ENCODE results near the gene TP53I11. TPM values are rescaled to one million over a fixed set of nuclear protein-coding genes. Genes with fewer than 3 reads are reported as not detected.

The TP53I11 gene
- polyA plus RNA-seq, 1 donor (not counting 4 experiments of a cell fraction or from before 2014, with no cell fraction given) = 21.4 TPM

- no peak overlapping the region for H3K27ac ChIP-seq (ENCODE audit: control insufficient read depth, insufficient read depth, low read length)
- no peak for DNase-seq (ENCODE audit: low read depth, low spot score)
- no peak overlapping the region for H2AFZ ChIP-seq (ENCODE audit: control insufficient read depth, low read length)
- H4K20me1 ChIP-seq (ENCODE audit: control insufficient read depth, extremely low read depth, insufficient read depth, low read length) = no peaks in the 10 kb centered on the region
- TF ChIP-seq, protein P1, sequence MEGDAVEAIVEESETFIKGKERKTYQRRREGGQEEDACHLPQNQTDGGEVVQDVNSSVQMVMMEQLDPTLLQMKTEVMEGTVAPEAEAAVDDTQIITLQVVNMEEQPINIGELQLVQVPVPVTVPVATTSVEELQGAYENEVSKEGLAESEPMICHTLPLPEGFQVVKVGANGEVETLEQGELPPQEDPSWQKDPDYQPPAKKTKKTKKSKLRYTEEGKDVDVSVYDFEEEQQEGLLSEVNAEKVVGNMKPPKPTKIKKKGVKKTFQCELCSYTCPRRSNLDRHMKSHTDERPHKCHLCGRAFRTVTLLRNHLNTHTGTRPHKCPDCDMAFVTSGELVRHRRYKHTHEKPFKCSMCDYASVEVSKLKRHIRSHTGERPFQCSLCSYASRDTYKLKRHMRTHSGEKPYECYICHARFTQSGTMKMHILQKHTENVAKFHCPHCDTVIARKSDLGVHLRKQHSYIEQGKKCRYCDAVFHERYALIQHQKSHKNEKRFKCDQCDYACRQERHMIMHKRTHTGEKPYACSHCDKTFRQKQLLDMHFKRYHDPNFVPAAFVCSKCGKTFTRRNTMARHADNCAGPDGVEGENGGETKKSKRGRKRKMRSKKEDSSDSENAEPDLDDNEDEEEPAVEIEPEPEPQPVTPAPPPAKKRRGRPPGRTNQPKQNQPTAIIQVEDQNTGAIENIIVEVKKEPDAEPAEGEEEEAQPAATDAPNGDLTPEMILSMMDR (optimal IDR thresholded peaks at IDR 0.05 in 1 of 3, IDR thresholded peaks at IDR 0.05 in 1 of 3, conservative IDR thresholded peaks at IDR 0.05 in 1 of 3; ENCODE audit: extremely low read depth in 1 of 3, insufficient read depth in 2 of 3, low read length in 3 of 3) = no peak
- no peak for TF ChIP-seq EZH2 (IDR thresholded peaks at IDR 0.05; ENCODE audit: low read length)
- H3K79me2 ChIP-seq (ENCODE audit: control insufficient read depth, insufficient read depth, low read length) = no peaks in the 10 kb centered on the region
- FAIRE-seq = no peak
- H3K9me1 ChIP-seq (ENCODE audit: control insufficient read depth, extremely low read depth, insufficient read depth, low read length) = no peaks in the 10 kb centered on the region
- H3K9ac ChIP-seq (ENCODE audit: control insufficient read depth, extremely low read depth, insufficient read depth, low read length) = no peak overlapping the region
- no peaks in the 10 kb centered on the region for H3K36me3 ChIP-seq (ENCODE audit: control insufficient read depth in 2 of 2, extremely low read depth in 1 of 2, insufficient read depth in 2 of 2, low read length in 2 of 2)
- no peaks in the 10 kb centered on the region for H3K9me3 ChIP-seq (ENCODE audit: control insufficient read depth, low read depth, low read length)
- H3K4me2 ChIP-seq (ENCODE audit: control insufficient read depth, extremely low read depth, insufficient read depth, low read depth, low read length) = no peak overlapping the region
- H3K4me1 ChIP-seq (ENCODE audit: control insufficient read depth, extremely low read depth, insufficient read depth, low read length) = peaks cover 7% of the 10 kb centered on the region
- dilution Hi-C loops (cut with MboI; ENCODE audit: extremely low pct_ligation_motif_present, low sequenced_read_pairs) = no loop called here
- no peak overlapping the region for H3K4me3 ChIP-seq (ENCODE audit: control insufficient read depth in 2 of 3, extremely low read depth in 1 of 3, insufficient read depth in 2 of 3, low read depth in 1 of 3, low read length in 3 of 3)
- H3K27me3 ChIP-seq (ENCODE audit: control insufficient read depth, extremely low read depth, insufficient read depth, low read length) = no peaks in the 10 kb centered on the region
Measured at GRCh38 chr11:44971185-44971584, 20.5 kb upstream of the TP53I11 start.

DNA sequence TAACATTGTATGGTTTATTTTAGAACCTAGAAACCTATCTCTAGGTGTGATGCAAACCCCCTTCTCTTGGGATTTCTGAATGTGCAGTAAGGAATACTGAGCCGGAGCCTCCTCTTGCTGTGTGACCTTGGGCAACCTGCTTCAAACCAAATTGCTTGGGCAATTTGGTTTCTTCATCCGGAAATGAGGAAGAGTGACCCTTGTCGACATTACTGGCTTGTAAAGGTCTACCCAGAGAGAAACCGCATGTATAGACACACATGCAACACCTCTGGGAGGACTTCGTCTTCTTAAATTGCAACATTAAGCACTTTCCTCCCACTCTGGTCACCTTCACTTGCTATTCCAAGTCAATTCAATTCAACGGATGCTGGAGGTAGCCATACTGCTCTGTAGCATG lies 19.6 kb upstream of the TP53I11 start:
- DNase-seq (ENCODE audit: low read depth, low spot score) (no peak), FAIRE-seq (no peak)
- no peak for TF ChIP-seq EZH2 (IDR thresholded peaks at IDR 0.05; ENCODE audit: low read length)
- TF ChIP-seq, protein P1 (optimal IDR thresholded peaks at IDR 0.05 in 1 of 3, IDR thresholded peaks at IDR 0.05 in 1 of 3, conservative IDR thresholded peaks at IDR 0.05 in 1 of 3; ENCODE audit: extremely low read depth in 1 of 3, insufficient read depth in 2 of 3, low read length in 3 of 3) = no peak
- H3K27ac ChIP-seq (ENCODE audit: control insufficient read depth, insufficient read depth, low read length) = no peak overlapping the region
- no peaks in the 10 kb centered on the region for H4K20me1 ChIP-seq (ENCODE audit: control insufficient read depth, extremely low read depth, insufficient read depth, low read length)
- no peaks in the 10 kb centered on the region for H3K9me3 ChIP-seq (ENCODE audit: control insufficient read depth, low read depth, low read length)
- H3K79me2 ChIP-seq (ENCODE audit: control insufficient read depth, insufficient read depth, low read length) = no peaks in the 10 kb centered on the region
- no peak overlapping the region for H2AFZ ChIP-seq (ENCODE audit: control insufficient read depth, low read length)
- no peaks in the 10 kb centered on the region for H3K36me3 ChIP-seq (ENCODE audit: control insufficient read depth in 2 of 2, extremely low read depth in 1 of 2, insufficient read depth in 2 of 2, low read length in 2 of 2)
- peaks cover 7% of the 10 kb centered on the region for H3K4me1 ChIP-seq (ENCODE audit: control insufficient read depth, extremely low read depth, insufficient read depth, low read length)
- H3K9ac ChIP-seq (ENCODE audit: control insufficient read depth, extremely low read depth, insufficient read depth, low read length) = no peak overlapping the region
- dilution Hi-C loops (cut with MboI; ENCODE audit: extremely low pct_ligation_motif_present, low sequenced_read_pairs) = no loop called here
- H3K4me3 ChIP-seq (ENCODE audit: control insufficient read depth in 2 of 3, extremely low read depth in 1 of 3, insufficient read depth in 2 of 3, low read depth in 1 of 3, low read length in 3 of 3) = no peak overlapping the region
- no peaks in the 10 kb centered on the region for H3K27me3 ChIP-seq (ENCODE audit: control insufficient read depth, extremely low read depth, insufficient read depth, low read length)
- no peak overlapping the region for H3K4me2 ChIP-seq (ENCODE audit: control insufficient read depth, extremely low read depth, insufficient read depth, low read depth, low read length)
- H3K9me1 ChIP-seq (ENCODE audit: control insufficient read depth, extremely low read depth, insufficient read depth, low read length) = no peaks in the 10 kb centered on the region

All from keratinocyte (primary cell).